Nephron (organoid): ENCODE results near the gene SUSD1.

ENCODE experiments used
- H3K27ac Mint-ChIP-seq, 3 experiments: 2 replicates each; pipeline ENCODE4 v1.8.0; 2020; ENCODE audit warnings: mixed read lengths in 3 of 3, mild to moderate bottlenecking in 2 of 3, moderate library complexity in 1 of 3
- H3K27me3 Mint-ChIP-seq: 2 replicates; pipeline ENCODE4 v1.8.0; 2021; ENCODE audit warnings: low read depth, mild to moderate bottlenecking, moderate library complexity, mixed read lengths
- H3K36me3 Mint-ChIP-seq: 2 replicates; pipeline ENCODE4 v1.8.0; 2020; ENCODE audit warnings: low read depth, mixed read lengths
- H3K4me1 Mint-ChIP-seq: 2 replicates; pipeline ENCODE4 v1.8.0; 2020; ENCODE audit warnings: mixed read lengths
- H3K4me3 Mint-ChIP-seq, 3 experiments: 2 replicates each; pipeline ENCODE4 v1.8.0; 2020; ENCODE audit warnings: mild to moderate bottlenecking in 3 of 3, mixed read lengths in 3 of 3, moderate library complexity in 2 of 3
- H3K9me3 Mint-ChIP-seq: 2 replicates; pipeline ENCODE4 v1.8.0; 2020; ENCODE audit warnings: mixed read lengths
- CTCF ChIP-seq, 3 experiments: fragments of 200-600 bp; sonication (generic); IDR thresholded peaks; one replicate each; pipeline ENCODE4 v1.5.0; 2021; ENCODE audit warnings: antibody characterized with exemption in 3 of 3; ENCODE audit not compliant: unreplicated experiment in 3 of 3

The SUSD1 gene

GRCh38 chr9:112112519-112112918 lies 62.6 kb downstream of the SUSD1 start:
- Mint-ChIP-seq H3K4me3 (no peak overlapping the region), H3K27me3 (no peaks in the 10 kb centered on the region), H3K9me3 (no peaks in the 10 kb centered on the region), H3K36me3 (peaks cover 31% of the 10 kb centered on the region), H3K27ac (peak overlapping the region; percentile 51 to 63 (median 55)), H3K4me1 (peaks cover 9% of the 10 kb centered on the region)
- no peak for TF ChIP-seq CTCF (IDR thresholded peaks at IDR 0.05; ENCODE audit: unreplicated experiment in 3 of 3)

GRCh38 chr9:112111461-112111860 lies 63.6 kb downstream of the SUSD1 start:
- no peaks in the 10 kb centered on the region for H3K27me3 Mint-ChIP-seq
- no peak overlapping the region for H3K4me3 Mint-ChIP-seq
- H3K4me1 Mint-ChIP-seq: peaks cover 9% of the 10 kb centered on the region
- no peak for TF ChIP-seq CTCF (IDR thresholded peaks at IDR 0.05; ENCODE audit: unreplicated experiment in 3 of 3)
- peaks cover 33% of the 10 kb centered on the region for H3K36me3 Mint-ChIP-seq
- no peaks in the 10 kb centered on the region for H3K9me3 Mint-ChIP-seq
- no peak overlapping the region for H3K27ac Mint-ChIP-seq

GRCh38 chr9:112110777-112111113 lies 64.4 kb downstream of the SUSD1 start:
- Mint-ChIP-seq H3K4me1 (peaks cover 9% of the 10 kb centered on the region), H3K4me3 (no peak overlapping the region), H3K27ac (peak overlapping the region in 1 of 3 experiments; percentile 48), H3K36me3 (peaks cover 30% of the 10 kb centered on the region), H3K27me3 (no peaks in the 10 kb centered on the region), H3K9me3 (no peaks in the 10 kb centered on the region)
- TF ChIP-seq CTCF (IDR thresholded peaks at IDR 0.05; ENCODE audit: unreplicated experiment in 3 of 3): no peak

- Mint-ChIP-seq H3K9me3 (no peaks in the 10 kb centered on the region), H3K4me3 (no peak overlapping the region), H3K27ac (peak overlapping the region in 2 of 3 experiments; percentile 48 to 49), H3K4me1 (peaks cover 9% of the 10 kb centered on the region), H3K36me3 (peaks cover 30% of the 10 kb centered on the region), H3K27me3 (no peaks in the 10 kb centered on the region)
- TF ChIP-seq CTCF (IDR thresholded peaks at IDR 0.05; ENCODE audit: unreplicated experiment in 3 of 3): no peak
Measured at GRCh38 chr9:112110094-112110776, 64.9 kb downstream of the SUSD1 start.

GRCh38 chr9:112104901-112105300 lies 70.2 kb downstream of the SUSD1 start:
- no peaks in the 10 kb centered on the region for H3K9me3 Mint-ChIP-seq
- TF ChIP-seq CTCF (IDR thresholded peaks at IDR 0.05; ENCODE audit: unreplicated experiment in 3 of 3): no peak
- H3K27ac Mint-ChIP-seq: no peak overlapping the region
- no peak overlapping the region for H3K4me3 Mint-ChIP-seq
- no peaks in the 10 kb centered on the region for H3K4me1 Mint-ChIP-seq
- no peaks in the 10 kb centered on the region for H3K27me3 Mint-ChIP-seq
- H3K36me3 Mint-ChIP-seq: peaks cover 32% of the 10 kb centered on the region

GRCh38 chr9:112104401-112104800 lies 70.7 kb downstream of the SUSD1 start:
- no peak overlapping the region for H3K4me3 Mint-ChIP-seq
- H3K27ac Mint-ChIP-seq: no peak overlapping the region
- peaks cover 37% of the 10 kb centered on the region for H3K36me3 Mint-ChIP-seq
- no peak for TF ChIP-seq CTCF (IDR thresholded peaks at IDR 0.05; ENCODE audit: unreplicated experiment in 3 of 3)
- no peaks in the 10 kb centered on the region for H3K9me3 Mint-ChIP-seq
- no peaks in the 10 kb centered on the region for H3K4me1 Mint-ChIP-seq
- no peaks in the 10 kb centered on the region for H3K27me3 Mint-ChIP-seq
